ENCODE data around the gene ANKS1A.
"Not testable (repeated sequence)": the region's sequence is repeated elsewhere in the genome, so short reads cannot be mapped to it uniquely, and the experiment has no call there.

ANKS1A gene

GRCh38 chr6:35091346-35092083 is 202.5 kb downstream of the ANKS1A start:
- DNase-seq (ENCODE audit: extremely low read depth in 1 of 2, low read depth in 1 of 2), result no peak

GRCh38 chr6:35092362-35093117 is 203.5 kb downstream of the ANKS1A start:
- no peak for DNase-seq (ENCODE audit: extremely low read depth in 1 of 2, low read depth in 1 of 2)

GRCh38 chr6:35093118-35093445 is 204.0 kb downstream of the ANKS1A start:
- DNase-seq (ENCODE audit: extremely low read depth in 1 of 2, low read depth in 1 of 2), result no peak

- DNase-seq (ENCODE audit: extremely low read depth in 1 of 2, low read depth in 1 of 2), result no peak
These were observed 204.7 kb downstream of the ANKS1A start for GRCh38 chr6:35093783-35094182.

GRCh38 chr6:35094183-35094582 is 205.1 kb downstream of the ANKS1A start:
- no peak for DNase-seq (ENCODE audit: extremely low read depth in 1 of 2, low read depth in 1 of 2)

GRCh38 chr6:35096129-35096862 is 207.2 kb downstream of the ANKS1A start:
- DNase-seq (ENCODE audit: extremely low read depth in 1 of 2, low read depth in 1 of 2), result no peak

GRCh38 chr6:35099116-35099515 is 210.1 kb downstream of the ANKS1A start:
- no peak for DNase-seq (ENCODE audit: extremely low read depth in 1 of 2, low read depth in 1 of 2)

- no peak for DNase-seq (ENCODE audit: extremely low read depth in 1 of 2, low read depth in 1 of 2)
These were observed 216.0 kb downstream of the ANKS1A start for GRCh38 chr6:35105078-35105477.

GRCh38 chr6:35106061-35106460 is 217.0 kb downstream of the ANKS1A start:
- DNase-seq (ENCODE audit: extremely low read depth in 1 of 2, low read depth in 1 of 2), result not testable (repeated sequence)

GRCh38 chr6:35107208-35107607 is 218.2 kb downstream of the ANKS1A start:
- not testable (repeated sequence) for DNase-seq (ENCODE audit: extremely low read depth in 1 of 2, low read depth in 1 of 2)

GRCh38 chr6:35107761-35108160 is 218.7 kb downstream of the ANKS1A start:
- DNase-seq (ENCODE audit: extremely low read depth in 1 of 2, low read depth in 1 of 2), result not testable (repeated sequence)

- no peak for DNase-seq (ENCODE audit: extremely low read depth in 1 of 2, low read depth in 1 of 2)
These were observed 219.3 kb downstream of the ANKS1A start for GRCh38 chr6:35108309-35108885.

GRCh38 chr6:35120746-35121145 is 231.7 kb downstream of the ANKS1A start:
- no peak for DNase-seq (ENCODE audit: extremely low read depth in 1 of 2, low read depth in 1 of 2)

- DNase-seq (ENCODE audit: extremely low read depth in 1 of 2, low read depth in 1 of 2), result no peak
These were observed 235.3 kb downstream of the ANKS1A start for GRCh38 chr6:35124356-35124755.

- DNase-seq (ENCODE audit: extremely low read depth in 1 of 2, low read depth in 1 of 2), result no peak
These were observed 239.0 kb downstream of the ANKS1A start for GRCh38 chr6:35128042-35128441.

- no peak for DNase-seq (ENCODE audit: extremely low read depth in 1 of 2, low read depth in 1 of 2)
These were observed 239.4 kb downstream of the ANKS1A start for GRCh38 chr6:35128496-35128895.

GRCh38 chr6:35136185-35136584 is 247.1 kb downstream of the ANKS1A start:
- DNase-seq (ENCODE audit: extremely low read depth in 1 of 2, low read depth in 1 of 2), result no peak

- not testable (repeated sequence) for DNase-seq (ENCODE audit: extremely low read depth in 1 of 2, low read depth in 1 of 2)
These were observed 249.1 kb downstream of the ANKS1A start for GRCh38 chr6:35138191-35138590.

- no peak for DNase-seq (ENCODE audit: extremely low read depth in 1 of 2, low read depth in 1 of 2)
These were observed 250.4 kb downstream of the ANKS1A start for GRCh38 chr6:35139470-35139869.

- DNase-seq (ENCODE audit: extremely low read depth in 1 of 2, low read depth in 1 of 2), result peak in 1 of 2 donors; percentile 25
These were observed 251.0 kb downstream of the ANKS1A start for GRCh38 chr6:35139924-35140638.

- no peak for DNase-seq (ENCODE audit: extremely low read depth in 1 of 2, low read depth in 1 of 2)
These were observed 251.6 kb downstream of the ANKS1A start for GRCh38 chr6:35140639-35141006.

Data from activated CD8-positive, alpha-beta memory T cell treated with anti-CD3 and anti-CD28 coated beads for 1 hour (primary cell).